A549 (cell line): ENCODE data around the gene OR6C76.

Experiments
- BCL3 ChIP-seq: fragments of >200 bp; sonication (Bioruptor Twin); formaldehyde crosslinking; IDR thresholded peaks from 3 replicates; pipeline ENCODE4 v1.6.1; 2016
- CBX2 ChIP-seq: fragments of 200-600 bp; sonication (generic); IDR thresholded peaks from 2 replicates; pipeline ENCODE4 v1.6.1; 2016; ENCODE audit warnings: low read depth, mild to moderate bottlenecking, borderline replicate concordance
- CEBPB ChIP-seq, 2 experiments: fragments of >200 bp in 1 of 2; sonication (Bioruptor Twin) in 1 of 2; formaldehyde crosslinking in 1 of 2; IDR thresholded peaks; 2 replicates each; pipeline ENCODE4 v1.6.1; 2012 to 2016
- CTCF ChIP-seq: fragments of >200 bp; sonication (Bioruptor Twin); formaldehyde crosslinking; IDR thresholded peaks from 3 replicates; pipeline ENCODE4 v1.5.1; 2016
- EP300 ChIP-seq, 2 experiments: fragments of >200 bp; sonication (Bioruptor Twin); formaldehyde crosslinking; IDR thresholded peaks; 2 replicates in 1 of 2; 3 replicates in 1 of 2; pipeline ENCODE4 v1.6.1; 2016 to 2017
- FOXS1 ChIP-seq: fragments of 250-450 bp; sonication (Bioruptor Pico); IDR thresholded peaks from 2 replicates; pipeline ENCODE4 v1.5.0; 2020; ENCODE audit warnings: mild to moderate bottlenecking, moderate library complexity
- KDM1A ChIP-seq: fragments of 200-600 bp; sonication (generic); IDR thresholded peaks from 2 replicates; pipeline ENCODE4 v1.6.1; 2016; ENCODE audit warnings: low read depth, mild to moderate bottlenecking
- PHF8 ChIP-seq: fragments of 200-600 bp; sonication (generic); IDR thresholded peaks from 2 replicates; pipeline ENCODE4 v1.6.1; 2016; ENCODE audit warnings: low read depth, mild to moderate bottlenecking, antibody characterized with exemption, moderate library complexity, borderline replicate concordance
- POLR2A ChIP-seq: IDR thresholded peaks from 2 replicates; pipeline ENCODE4 v1.6.1; 2012; ENCODE audit warnings: mild to moderate bottlenecking, low read length
- RAD21 ChIP-seq, 2 experiments: fragments of >200 bp in 1 of 2; sonication (Bioruptor Twin) in 1 of 2; formaldehyde crosslinking in 1 of 2; IDR thresholded peaks in 1 of 2; conservative IDR thresholded peaks in 1 of 2; 2 replicates in 1 of 2; 3 replicates in 1 of 2; pipeline ENCODE4 v1.6.1; 2012 to 2018; ENCODE audit warnings: inconsistent platforms in 1 of 2
- SREBF2 ChIP-seq: fragments of 450-650 bp; IDR thresholded peaks from 2 replicates; pipeline ENCODE4 v1.6.1; 2014; ENCODE audit warnings: mild to moderate bottlenecking, moderate library complexity

- no peak for TF ChIP-seq CEBPB (IDR thresholded peaks at IDR 0.05)
- TF ChIP-seq RAD21 (conservative IDR thresholded peaks at IDR 0.05 in 1 of 2, IDR thresholded peaks at IDR 0.05 in 1 of 2), result no peak
- no peak for TF ChIP-seq KDM1A
- TF ChIP-seq FOXS1 (CRISPR knock-in tag), result no peak
- TF ChIP-seq POLR2A, result no peak
- TF ChIP-seq SREBF2, result no peak
- no peak for TF ChIP-seq CTCF
- no peak for TF ChIP-seq EP300 (IDR thresholded peaks at IDR 0.05)
- TF ChIP-seq PHF8, result no peak
- no peak for TF ChIP-seq CBX2
- TF ChIP-seq BCL3, result no peak
Observed at GRCh38 chr12:55396326-55396725, 29.7 kb upstream of the OR6C76 start.
